Measurements from ENCODE around the gene ROBO4.

DNA sequence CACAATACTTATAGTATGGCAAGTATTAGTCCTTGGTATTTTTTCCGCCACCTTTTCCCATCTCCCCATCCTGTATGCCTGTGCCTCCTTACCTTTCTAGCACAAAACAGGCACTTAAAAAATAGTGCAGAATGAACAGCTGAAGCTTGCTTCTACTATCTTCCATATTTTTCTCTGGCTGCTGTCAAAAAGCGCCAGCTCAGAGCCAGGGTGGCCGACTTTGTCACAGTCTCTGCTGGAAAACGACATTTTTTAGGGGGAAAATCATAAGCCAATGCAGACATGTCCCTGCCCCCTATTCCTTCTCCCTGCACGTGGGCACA lies 58.9 kb downstream of the ROBO4 start:
- TF ChIP-seq, protein P1, sequence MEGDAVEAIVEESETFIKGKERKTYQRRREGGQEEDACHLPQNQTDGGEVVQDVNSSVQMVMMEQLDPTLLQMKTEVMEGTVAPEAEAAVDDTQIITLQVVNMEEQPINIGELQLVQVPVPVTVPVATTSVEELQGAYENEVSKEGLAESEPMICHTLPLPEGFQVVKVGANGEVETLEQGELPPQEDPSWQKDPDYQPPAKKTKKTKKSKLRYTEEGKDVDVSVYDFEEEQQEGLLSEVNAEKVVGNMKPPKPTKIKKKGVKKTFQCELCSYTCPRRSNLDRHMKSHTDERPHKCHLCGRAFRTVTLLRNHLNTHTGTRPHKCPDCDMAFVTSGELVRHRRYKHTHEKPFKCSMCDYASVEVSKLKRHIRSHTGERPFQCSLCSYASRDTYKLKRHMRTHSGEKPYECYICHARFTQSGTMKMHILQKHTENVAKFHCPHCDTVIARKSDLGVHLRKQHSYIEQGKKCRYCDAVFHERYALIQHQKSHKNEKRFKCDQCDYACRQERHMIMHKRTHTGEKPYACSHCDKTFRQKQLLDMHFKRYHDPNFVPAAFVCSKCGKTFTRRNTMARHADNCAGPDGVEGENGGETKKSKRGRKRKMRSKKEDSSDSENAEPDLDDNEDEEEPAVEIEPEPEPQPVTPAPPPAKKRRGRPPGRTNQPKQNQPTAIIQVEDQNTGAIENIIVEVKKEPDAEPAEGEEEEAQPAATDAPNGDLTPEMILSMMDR (IDR thresholded peaks at IDR 0.05; ENCODE audit: low read depth, low read length), result no peak
- TF ChIP-seq EZH2phosphoT487 (IDR thresholded peaks at IDR 0.05; ENCODE audit: low read depth), result no peak
